Measurements from ENCODE around the gene FOXP1.

Gene FOXP1

DNA sequence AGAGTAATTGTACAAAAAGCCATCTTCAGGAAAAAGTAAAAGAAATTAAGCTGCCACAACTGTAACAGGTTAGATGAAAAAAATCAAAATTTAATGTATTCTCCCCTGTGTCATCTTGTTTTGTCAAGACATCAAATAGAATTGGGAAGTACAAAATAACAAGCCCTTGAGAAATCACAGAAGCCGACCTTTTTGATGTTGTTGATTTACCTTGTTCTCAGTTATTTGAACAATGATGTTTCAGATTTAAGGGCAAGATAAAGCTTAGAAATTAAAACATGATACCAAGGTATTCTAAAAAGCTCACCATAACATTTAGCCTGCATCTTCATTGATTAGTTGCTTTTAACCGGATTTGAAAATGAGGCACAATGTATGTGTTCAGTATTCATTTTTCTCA is 523.0 kb downstream of the FOXP1 start:
- DNase-seq (ENCODE audit: low read depth in 2 of 2), result no peak

DNA sequence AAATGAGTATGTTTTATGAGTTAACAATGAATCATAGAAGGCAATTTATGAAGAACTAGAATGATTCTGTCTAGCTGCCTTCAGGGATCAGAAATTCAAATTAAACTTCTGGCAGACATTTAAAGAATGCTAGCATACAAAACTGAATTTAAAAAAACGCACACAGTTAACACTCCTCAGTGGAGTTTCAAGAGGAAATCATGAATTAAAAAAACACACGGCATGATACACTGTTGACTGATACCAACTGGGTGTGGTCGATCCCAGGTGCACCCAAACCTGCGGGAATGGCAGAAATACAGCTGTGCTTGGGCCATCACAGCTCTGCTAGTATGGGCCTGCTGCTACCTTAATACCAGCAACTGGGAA is 526.0 kb downstream of the FOXP1 start:
- no peak for DNase-seq (ENCODE audit: low read depth in 2 of 2)

DNA sequence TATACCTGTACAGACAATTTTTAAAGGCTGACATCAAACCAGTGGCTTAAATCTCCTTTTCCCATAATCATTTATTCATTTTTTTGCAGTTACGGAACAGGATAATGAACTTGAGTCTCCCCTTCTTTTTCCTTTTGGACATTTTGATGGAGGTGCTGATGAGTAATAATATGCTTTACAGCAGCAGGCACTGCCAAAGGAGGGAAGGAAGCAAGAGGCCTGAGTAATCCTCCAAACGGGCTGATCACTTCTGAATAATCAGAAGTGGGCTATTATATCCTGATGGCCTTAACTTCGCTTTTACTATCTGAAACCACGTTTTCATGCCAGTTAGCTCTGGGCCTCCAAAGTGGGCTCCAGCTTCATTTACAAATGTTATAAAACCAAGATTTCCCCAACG is 527.2 kb downstream of the FOXP1 start:
- DNase-seq (ENCODE audit: low read depth in 2 of 2), result no peak

DNA sequence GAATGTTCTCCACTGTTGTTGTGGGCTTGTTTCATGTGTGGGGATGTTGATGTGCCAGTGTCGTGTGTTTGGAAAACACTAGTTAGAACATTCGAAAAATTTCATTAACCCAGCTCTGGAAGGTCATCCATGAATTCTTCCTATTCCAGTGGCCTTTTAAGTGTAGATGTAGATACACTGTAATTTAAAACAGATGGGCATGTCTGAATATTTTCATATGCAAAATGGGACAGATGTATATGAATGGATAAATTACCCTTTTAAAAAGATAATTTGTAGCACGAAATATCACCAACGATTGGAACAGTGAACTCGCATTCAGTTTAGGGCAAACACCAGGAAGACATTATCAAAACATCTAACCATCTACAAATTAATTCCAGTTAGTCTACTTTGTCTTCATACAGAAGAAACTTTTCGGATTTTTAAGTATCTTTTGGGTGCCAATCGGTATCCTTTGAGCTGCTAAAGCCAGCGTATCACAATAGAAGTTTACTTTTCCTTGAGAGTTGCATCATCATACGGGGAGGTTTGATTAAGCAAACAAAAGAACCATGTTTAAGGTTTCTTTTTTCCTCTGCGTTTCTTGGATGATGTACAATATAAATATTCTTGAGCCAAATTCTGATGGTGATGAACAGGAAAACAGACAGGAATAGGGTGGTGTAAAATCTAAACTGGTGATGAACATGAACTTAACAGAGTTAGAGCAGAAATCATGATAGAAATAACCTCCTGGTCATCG is 528.1 kb downstream of the FOXP1 start:
- DNase-seq (ENCODE audit: low read depth in 2 of 2), result no peak

DNA sequence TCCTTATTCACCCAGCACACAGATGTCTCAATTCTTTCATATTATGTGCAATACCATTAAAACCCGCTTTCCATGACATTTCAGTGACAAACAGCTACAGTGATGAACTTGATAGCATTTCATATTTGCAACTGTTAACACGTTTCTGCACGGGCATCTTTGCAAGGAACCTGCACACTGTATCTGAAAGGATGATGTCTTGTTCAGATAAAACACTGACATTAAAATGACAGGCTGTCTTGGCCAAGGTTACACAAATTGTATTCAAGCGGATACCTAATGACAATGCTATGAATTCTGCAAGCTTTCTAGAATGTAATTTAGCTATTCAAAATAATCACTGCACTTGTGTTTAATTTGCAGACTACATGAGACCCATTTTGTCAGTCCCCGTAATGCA is 529.2 kb downstream of the FOXP1 start:
- no peak for DNase-seq (ENCODE audit: low read depth in 2 of 2)

DNA sequence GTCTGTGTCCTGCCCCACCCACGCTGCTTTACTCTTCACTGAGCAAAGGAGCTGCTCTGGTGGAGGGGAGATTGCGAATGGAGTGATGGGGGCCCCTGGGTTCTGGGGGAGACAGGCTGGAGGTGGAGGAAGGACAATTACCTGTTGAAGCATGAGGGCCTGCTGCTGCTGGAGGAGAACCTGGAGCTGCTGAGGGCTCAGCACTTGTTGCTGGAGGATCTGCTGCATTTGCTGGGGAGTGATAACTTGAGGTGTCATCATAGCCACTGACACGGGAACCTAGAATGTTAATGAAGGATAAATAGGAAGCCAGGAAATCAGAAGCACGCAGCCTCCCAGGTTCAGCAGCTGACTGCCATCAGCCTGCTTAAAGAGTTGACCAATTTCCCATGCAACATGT is 530.0 kb downstream of the FOXP1 start:
- DNase-seq (ENCODE audit: low read depth in 2 of 2), result no peak

DNA sequence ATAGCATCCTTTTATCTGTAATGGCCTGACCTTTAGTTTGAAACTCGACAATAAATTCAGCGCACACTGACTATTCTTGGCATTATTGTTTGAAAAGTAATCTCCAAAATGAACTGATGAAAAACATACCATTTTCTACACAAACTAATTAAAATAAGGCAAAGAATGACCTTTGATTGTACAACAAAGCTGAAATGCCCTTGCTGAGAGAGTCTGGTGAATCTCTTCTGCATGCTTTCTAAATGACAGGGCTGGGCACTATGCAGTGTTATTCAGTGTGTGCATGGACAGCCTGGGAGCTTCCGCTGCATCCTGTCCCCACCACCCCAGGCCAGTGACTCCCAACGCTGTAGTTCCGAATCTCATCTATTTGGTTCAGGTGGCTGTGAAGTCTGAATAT is 530.8 kb downstream of the FOXP1 start:
- DNase-seq (ENCODE audit: low read depth in 2 of 2), result no peak

DNA sequence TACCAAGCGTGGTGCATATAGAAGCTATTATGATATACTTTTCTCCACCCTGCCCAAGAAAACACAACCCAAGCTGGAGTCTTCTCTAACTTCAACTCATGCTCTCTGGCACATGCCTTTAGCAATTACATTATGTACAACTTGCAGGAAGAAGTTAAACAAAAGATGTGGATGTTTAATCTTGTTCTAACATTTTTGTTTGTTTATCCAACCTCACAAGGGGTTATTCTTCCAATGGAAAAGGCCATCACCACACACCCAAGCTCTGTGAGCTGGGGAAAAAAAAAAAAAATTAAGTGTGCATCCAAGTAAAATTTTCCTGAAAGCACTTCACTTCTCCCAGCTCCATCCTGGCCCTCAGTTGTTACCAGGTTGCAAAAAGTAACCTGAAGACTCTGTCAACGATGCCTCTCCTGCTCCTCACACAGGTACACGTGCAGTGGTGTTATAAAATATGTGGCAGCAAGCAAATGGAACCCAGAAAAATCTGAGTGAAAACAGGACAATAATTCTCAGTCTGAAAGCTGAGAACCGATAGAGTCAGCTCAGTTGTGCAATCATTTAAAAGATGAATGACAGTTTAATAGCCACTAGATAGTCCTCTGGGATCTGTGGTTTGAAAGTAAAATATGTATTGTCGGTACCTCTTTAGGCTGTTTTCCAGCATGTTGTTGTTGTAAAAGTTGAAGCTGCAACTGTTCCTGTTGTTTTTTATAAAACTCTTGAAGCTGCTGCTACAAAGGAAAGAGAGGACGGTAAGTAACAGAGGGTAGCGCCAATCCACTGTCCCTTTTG is 531.4 kb downstream of the FOXP1 start:
- DNase-seq (ENCODE audit: low read depth in 2 of 2), result no peak

DNA sequence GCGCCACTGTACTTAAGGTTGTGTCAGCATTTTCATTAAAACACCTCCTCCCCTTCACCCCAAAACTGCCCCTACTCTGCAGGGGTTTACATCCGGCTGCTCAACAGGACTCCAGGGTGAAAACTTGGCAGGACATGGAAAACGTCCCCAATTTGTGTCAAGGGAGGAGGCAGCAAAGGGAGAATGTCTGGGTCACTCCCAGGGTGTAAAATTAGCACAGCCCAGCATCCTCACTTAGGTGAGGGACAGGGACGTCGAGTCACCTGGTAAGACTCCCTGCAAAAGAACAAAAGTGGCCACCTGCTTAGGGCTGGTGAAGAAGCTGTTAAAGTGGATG is 532.3 kb downstream of the FOXP1 start:
- DNase-seq (ENCODE audit: low read depth in 2 of 2), result no peak

DNA sequence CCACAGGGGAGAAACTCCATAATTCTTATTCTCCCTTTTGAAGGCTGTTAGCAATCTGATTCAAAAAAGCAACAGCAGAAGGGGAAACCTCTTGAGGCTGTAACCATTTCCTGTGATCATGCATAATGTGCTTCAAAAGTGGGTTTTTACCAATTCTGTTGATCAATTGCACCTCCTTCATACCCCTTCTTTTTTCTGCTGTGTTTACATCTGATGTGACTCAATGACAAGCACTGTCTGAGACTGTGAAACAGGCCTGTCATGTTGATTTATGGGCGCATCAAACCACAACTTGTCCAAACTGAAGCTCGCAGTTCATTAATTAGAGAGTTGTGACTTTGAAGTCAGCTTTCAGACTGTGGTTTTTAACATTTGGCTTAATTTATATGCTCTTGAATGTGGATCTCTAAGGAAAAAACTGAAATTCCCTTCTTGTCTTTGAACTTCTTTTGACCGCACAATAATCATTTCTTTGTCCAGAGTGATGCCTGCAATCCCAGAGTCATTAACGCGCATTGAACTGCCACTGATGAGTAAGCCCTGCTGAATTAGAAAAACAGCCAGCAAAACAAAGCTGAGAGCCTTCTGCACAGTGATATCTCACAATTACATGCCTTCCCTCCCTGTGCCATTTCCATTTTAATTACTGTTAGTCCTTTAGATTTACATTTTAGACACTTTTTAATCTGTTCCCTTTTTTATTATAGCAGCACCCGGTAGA is 532.8 kb downstream of the FOXP1 start:
- no peak for DNase-seq (ENCODE audit: low read depth in 2 of 2)

DNA sequence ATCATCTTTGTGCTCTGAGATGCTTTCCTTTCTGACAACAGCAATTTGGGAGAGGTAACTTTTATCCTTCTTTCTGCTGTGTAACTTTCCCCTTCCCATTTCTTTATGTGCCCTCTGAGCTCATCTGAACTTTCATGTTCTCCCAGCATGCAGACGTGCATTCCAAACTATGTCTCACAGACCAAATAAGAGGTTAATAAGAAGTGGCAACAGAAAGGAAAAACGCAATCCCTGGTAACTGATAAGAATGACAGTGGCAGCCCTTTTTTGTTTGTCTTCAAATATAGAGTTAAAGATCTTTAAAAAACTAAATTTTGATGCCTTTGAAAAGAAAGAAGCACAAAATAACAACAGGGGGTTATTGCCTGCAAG is 533.4 kb downstream of the FOXP1 start:
- no peak for DNase-seq (ENCODE audit: low read depth in 2 of 2)

DNA sequence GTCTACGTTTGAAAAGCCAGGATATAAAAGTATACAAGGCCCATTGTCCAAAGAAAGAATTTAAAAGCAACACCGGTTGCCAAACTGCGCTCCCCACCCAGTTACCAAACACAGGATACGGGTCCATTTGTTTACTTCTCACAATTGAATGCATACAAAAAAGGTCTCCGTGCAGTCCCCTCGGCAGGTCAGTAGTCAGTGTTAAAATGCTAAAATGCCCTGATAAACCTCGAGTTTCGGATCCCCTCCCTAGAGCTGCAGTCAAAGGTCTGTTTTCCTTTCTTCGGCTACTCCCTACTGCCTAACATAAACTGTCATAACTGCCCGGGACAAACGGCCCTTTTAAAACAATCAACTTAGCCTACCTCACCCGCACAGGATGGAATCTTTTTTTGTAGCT is 534.6 kb downstream of the FOXP1 start:
- no peak for DNase-seq (ENCODE audit: low read depth in 2 of 2)

DNA sequence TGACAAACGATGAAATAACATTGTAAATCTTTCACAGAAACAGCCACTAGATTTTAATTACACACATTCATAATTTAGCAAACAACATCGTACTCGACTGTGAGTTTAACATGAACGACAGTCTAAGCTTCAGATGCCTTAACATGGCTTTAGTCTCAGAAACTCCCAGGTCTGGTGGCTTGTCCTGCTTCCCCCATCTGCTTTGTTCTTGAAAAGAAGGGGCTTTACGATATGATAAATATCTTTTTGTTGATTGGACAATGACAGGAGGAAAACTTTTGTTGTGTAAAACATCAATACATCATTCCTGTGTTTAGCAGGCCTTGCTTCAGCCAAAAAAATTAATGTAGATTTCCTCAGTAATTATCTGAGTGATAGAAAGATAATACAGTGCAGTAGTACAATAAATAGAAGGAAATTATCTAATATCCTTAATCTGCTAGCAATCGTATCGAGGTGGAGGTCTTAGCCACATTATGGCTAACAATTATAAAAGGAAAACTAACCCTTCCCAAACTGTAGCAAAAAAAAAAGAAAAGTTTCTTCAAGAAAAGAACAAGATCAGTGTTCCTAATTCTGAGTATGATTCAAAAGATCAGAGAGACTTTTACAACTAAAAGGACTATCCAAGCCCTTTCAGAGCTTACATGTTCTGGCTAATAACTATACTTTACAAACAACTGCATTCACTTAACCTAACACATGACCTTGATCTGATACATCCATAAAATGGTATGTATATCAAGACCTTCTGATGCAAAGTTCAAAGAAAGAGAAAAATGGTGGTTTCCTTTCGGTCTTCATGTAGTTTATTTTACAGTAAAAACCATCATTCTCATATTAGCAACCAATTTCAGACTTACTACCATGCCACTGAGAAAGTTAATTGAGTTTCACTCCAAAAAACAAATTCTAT is 535.7 kb downstream of the FOXP1 start:
- no peak for DNase-seq (ENCODE audit: low read depth in 2 of 2)

DNA sequence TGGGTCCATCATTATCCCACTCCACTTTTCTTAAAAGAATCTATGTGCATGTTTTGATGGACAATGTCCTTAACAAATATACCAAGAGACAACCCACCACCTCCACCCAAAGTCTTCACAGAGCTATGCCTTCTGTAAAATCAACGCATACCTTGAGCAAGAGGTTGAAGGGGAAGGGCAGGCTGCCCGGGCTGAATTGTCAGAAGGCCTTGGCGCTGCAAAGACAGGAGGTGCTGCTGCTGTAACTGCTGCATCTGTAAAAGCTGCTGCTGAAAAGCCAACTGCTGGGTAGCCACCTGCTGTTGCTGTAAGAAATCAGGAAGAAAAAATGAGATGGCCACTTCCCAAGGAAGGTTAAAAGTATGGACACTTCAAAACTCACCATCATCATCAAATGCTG is 536.7 kb downstream of the FOXP1 start:
- DNase-seq (ENCODE audit: low read depth in 2 of 2), result no peak

DNA sequence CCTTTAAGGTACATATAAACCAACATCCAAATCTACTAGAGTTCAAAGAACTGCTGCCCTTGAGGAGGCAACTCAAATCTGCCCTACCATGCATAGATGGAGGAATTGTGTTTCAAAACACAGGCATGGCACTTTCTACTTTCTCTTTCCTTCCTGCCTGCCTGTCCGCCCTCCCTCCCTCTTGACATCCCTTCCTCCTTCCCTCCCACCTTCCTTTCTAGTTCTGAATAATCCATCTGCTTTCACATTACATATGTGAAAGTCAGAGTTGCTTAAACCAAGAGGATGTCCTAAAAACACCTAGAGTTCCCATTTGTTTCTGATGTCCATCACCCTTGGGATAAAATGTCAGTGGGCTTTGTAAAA is 537.6 kb downstream of the FOXP1 start:
- DNase-seq (ENCODE audit: low read depth in 2 of 2), result no peak

DNA sequence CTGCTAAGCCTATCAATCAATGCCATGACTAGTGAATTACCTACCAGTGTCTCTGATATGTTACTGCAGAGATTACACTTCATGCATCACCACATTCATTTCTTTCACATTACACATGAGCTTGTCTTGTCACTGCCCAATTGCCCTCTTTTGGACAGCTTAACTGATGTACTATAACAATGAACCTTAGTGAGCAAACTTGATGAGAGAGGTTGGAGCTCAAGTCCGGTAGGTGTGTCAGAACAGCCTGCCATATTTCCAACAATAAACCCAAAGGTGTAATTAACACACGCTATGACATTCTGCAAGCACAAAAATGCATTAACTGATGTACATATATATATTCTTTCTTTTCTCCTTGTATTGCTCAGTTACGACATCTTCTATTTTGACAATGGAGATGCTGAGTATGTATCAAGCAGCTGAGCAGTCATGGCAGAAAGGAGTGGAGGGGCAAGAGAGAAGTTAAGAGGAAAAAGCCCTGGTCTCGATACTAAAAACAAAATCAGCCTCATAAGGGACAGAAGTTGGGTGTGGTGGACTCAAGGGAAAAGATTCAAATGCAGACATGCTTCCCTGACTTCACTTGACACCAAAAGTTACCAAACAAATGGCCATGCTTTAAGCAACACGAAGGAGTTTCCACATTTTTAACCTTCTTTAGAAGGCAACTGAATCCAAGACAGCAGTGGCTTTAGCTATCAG is 538.2 kb downstream of the FOXP1 start:
- DNase-seq (ENCODE audit: low read depth in 2 of 2), result no peak

DNA sequence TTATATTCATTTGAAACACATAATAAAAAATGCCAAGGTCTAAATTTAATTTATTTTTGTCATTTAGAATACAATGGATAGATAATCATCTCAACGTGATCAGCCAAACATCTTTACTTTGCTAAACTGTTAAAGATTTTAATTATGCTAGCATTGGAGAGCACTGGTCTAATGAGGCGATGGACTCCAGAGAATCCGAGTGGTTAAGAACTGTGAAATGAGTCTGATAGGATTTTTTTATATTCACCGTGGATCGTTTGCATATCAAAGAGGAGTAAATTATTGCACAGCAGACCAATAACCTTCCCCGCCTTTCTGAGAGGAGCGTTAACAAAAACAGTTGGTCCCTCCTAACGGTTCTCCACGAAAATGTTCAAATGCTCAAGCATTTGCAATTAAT is 540.8 kb downstream of the FOXP1 start:
- no peak for DNase-seq (ENCODE audit: low read depth in 2 of 2)

DNA sequence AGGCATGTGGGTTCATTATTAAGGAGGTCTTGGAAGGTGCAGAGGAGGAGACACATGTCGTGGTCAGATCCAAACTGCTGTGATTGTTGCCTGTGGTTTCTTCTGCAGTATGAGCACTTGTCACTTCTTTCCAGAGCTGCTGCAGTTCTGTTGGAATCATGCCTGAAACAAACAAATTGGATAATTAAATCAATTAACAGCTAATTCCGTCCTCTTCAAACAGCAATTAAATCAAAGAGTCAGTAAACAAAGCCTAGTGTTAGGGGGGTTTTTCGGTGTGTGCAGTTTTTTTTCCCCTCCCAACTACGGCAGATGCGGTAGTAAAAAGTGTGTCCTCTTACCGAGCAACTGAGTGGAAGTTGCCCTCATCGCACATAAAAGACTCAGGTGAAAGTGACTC is 542.2 kb downstream of the FOXP1 start:
- no peak for DNase-seq (ENCODE audit: low read depth in 2 of 2)

DNA sequence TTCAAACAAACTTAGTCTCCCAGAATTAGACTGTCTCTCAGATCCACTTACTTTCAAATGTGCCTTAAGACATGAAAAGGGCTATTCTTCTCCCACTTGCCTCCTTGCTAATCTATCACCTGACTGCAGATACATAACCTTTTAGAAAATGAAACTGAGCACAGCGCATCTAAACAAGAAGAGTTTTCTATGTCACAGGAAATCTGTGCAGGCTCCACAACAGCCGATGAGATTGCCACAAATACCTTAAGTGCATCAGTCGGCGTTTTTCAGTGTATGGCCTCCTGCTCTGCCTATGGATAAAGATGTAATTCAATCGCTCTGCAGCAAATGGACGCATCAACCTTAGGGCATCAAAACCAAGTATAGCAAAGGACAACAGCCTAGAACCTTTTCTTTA is 544.2 kb downstream of the FOXP1 start:
- DNase-seq (ENCODE audit: low read depth in 2 of 2), result no peak

DNA sequence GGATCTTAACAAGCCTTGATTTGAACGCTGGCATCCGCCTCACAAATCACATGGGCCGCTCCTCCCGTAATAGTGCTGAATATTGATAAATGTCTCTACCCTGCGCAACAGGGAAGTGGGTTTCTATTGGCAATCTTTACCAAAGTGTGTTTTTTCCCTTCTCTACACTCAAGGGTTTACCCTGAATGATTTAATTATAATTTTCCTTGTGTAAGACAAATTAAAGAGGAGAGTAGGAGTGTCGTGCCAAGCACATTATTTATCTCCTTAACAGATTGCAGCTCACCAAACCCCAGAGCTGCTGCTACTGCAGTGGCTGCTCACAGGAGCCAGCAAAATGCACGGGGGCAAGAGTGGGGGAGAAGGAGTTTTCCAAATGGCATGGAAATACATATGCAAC is 545.8 kb downstream of the FOXP1 start:
- DNase-seq (ENCODE audit: low read depth in 2 of 2), result no peak

DNA sequence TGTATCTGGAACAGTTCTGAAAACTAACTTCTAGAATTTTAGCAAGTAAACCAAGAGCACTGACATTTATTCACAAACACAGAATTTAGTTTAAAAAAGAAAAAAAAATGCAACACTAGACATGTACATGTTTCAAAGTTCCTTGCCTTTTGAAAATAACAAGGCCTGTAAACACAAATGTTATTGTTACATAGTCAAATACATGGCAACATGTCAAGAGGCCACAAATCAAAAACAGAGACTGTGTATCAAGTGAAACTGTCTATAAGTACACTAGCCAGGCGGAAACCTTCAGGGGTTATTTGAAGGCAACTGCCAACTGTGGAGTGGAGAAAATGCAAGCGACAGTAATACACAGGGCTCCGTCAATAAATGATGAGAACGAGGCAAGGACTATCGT is 547.6 kb downstream of the FOXP1 start:
- DNase-seq (ENCODE audit: low read depth in 2 of 2), result no peak

DNA sequence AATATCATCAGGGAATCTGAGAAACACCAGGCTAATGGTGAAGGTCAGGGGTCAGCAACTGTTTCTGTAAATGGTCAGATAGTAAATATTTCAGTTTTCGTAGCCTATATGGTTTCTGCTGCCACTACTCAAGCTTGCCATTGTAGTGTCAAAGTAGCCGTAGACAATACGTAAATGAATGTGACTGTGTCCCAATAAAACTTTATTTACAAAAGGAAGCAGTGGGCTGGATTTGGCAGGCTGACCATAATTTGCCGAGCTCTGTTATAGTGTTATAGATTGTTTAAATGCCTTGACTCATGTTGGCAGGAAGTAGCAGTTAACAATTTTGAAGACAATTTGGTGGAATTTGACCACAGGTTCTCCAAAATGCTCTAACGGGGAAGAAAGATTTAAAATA is 548.2 kb downstream of the FOXP1 start:
- DNase-seq (ENCODE audit: low read depth in 2 of 2), result no peak

All from stimulated activated CD8-positive, alpha-beta memory T cell treated with anti-CD3 and anti-CD28 coated beads, Interleukin-2, amount 100 ng/mL, for 48 hours (primary cell).